ENCODE data around the gene CALCOCO1.

Gene CALCOCO1

DNA sequence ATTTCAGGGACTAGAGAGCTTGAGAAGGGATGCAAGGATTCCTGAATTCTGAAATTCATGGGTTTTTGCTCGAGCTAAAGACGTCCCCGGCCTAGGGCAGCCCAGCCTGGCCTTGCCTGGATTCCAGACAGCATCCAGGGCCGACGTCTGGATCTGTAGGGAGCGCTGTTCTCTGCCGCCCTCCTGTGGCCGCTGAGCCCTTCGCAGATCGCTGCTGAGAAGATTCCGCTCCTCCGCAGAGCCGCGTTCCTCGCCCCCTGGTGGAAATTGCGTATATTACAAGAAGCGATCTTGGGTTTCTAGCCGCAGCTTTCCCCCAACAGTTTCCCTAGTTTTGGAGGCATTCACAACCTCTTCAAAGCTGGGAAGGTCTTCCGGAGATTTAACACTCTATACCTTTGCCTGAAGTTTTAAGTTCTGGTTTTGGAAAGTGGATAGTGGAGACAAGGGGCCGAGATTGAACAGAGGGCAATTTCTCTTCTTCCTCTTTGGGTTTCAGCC lies 19.4 kb upstream of the CALCOCO1 start:
- Histone ChIP-seq H3K4me3 (ENCODE audit: low read length) (no peak overlapping the region), H3F3A (ENCODE audit: insufficient read depth, low read length) (no peaks in the 10 kb centered on the region), H3K4me2 (ENCODE audit: low read depth, low read length) (peak overlapping the region; percentile 21; the same call in 1 of the 2 replicates), H3K9ac (ENCODE audit: low read length) (no peak overlapping the region), H3K4me1 (ENCODE audit: low read length) (no peaks in the 10 kb centered on the region), H3K9me3 (replicated peaks; ENCODE audit: insufficient read depth, low read length) (no peaks in the 10 kb centered on the region), H3K27me3 (replicated peaks; ENCODE audit: insufficient read depth, low read length) (peaks cover 73% of the 10 kb centered on the region), H3K9me2 (replicated peaks; ENCODE audit: insufficient read depth, low read length) (no peaks in the 10 kb centered on the region), H2AFZ (ENCODE audit: low read length) (no peak overlapping the region), H3K27ac (ENCODE audit: low read length) (no peak overlapping the region), H4K20me1 (ENCODE audit: insufficient read depth, low read length) (no peaks in the 10 kb centered on the region), H3K36me3 (replicated peaks; ENCODE audit: insufficient read depth, low read length) (no peaks in the 10 kb centered on the region), H3K79me2 (ENCODE audit: low read length) (no peaks in the 10 kb centered on the region)
- peak; percentile 87 for DNase-seq
- TF ChIP-seq, protein P1, sequence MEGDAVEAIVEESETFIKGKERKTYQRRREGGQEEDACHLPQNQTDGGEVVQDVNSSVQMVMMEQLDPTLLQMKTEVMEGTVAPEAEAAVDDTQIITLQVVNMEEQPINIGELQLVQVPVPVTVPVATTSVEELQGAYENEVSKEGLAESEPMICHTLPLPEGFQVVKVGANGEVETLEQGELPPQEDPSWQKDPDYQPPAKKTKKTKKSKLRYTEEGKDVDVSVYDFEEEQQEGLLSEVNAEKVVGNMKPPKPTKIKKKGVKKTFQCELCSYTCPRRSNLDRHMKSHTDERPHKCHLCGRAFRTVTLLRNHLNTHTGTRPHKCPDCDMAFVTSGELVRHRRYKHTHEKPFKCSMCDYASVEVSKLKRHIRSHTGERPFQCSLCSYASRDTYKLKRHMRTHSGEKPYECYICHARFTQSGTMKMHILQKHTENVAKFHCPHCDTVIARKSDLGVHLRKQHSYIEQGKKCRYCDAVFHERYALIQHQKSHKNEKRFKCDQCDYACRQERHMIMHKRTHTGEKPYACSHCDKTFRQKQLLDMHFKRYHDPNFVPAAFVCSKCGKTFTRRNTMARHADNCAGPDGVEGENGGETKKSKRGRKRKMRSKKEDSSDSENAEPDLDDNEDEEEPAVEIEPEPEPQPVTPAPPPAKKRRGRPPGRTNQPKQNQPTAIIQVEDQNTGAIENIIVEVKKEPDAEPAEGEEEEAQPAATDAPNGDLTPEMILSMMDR (IDR thresholded peaks at IDR 0.05; ENCODE audit: low read length): peak; percentile 100
- TF ChIP-seq EZH2 (optimal IDR thresholded peaks at IDR 0.05; ENCODE audit: low read depth, low read length): no peak

DNA sequence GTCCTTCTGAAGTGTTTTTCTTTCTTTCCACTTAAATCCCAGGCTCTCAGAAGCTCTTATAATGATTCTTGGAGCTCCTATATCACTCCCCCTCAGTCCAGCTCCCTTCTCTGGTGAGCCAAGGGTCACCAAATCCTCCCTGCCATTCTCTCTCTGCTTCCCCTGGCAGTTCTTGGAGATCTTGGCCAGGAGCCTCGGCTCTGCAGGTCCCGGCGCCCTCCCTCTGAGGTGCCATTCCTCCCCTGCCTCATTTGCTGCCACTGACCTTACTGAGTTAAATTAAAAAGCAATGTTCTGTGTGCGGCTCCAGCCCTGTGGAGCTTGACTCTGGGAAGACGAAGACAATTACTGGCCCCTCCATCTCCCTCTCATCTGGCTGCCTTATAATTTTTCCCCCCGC lies 17.5 kb upstream of the CALCOCO1 start:
- no peaks in the 10 kb centered on the region for H3K36me3 ChIP-seq (replicated peaks; ENCODE audit: insufficient read depth, low read length)
- H4K20me1 ChIP-seq (ENCODE audit: insufficient read depth, low read length): no peaks in the 10 kb centered on the region
- H2AFZ ChIP-seq (ENCODE audit: low read length): no peak overlapping the region
- TF ChIP-seq, protein P1 (IDR thresholded peaks at IDR 0.05; ENCODE audit: low read length): no peak
- TF ChIP-seq EZH2phosphoT487 (IDR thresholded peaks at IDR 0.05; ENCODE audit: low read length): no peak
- no peaks in the 10 kb centered on the region for H3K9me3 ChIP-seq (replicated peaks; ENCODE audit: insufficient read depth, low read length)
- no peak overlapping the region for H3K4me3 ChIP-seq (ENCODE audit: low read length)
- peaks cover 61% of the 10 kb centered on the region for H3K27me3 ChIP-seq (replicated peaks; ENCODE audit: insufficient read depth, low read length)
- no peak overlapping the region for H3K9ac ChIP-seq (ENCODE audit: low read length)
- no peak overlapping the region for H3K4me2 ChIP-seq (ENCODE audit: low read depth, low read length)
- no peak for DNase-seq
- no peaks in the 10 kb centered on the region for H3K79me2 ChIP-seq (ENCODE audit: low read length)
- H3F3A ChIP-seq (ENCODE audit: insufficient read depth, low read length): no peaks in the 10 kb centered on the region
- H3K27ac ChIP-seq (ENCODE audit: low read length): no peak overlapping the region
- no peaks in the 10 kb centered on the region for H3K4me1 ChIP-seq (ENCODE audit: low read length)
- H3K9me2 ChIP-seq (replicated peaks; ENCODE audit: insufficient read depth, low read length): no peaks in the 10 kb centered on the region

DNA sequence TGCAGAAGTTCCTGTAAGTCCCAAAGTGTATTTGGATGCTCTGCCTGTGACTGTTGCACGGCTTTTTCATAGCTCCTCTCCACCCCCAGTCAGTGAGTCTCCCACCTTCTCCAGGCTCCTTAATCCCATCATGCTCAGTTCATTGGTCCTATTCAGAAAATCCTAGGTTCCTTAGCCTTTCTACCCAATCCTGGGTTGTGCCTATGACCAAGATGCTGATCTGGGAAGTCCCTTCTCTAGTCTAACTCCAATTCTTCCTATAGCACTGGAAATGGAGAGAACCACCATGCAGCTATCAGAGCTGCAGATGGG lies 16.8 kb upstream of the CALCOCO1 start:
- H3K4me1 ChIP-seq (ENCODE audit: low read length): no peaks in the 10 kb centered on the region
- H3K4me3 ChIP-seq (ENCODE audit: low read length): no peak overlapping the region
- TF ChIP-seq EZH2 (optimal IDR thresholded peaks at IDR 0.05; ENCODE audit: low read depth, low read length): no peak
- TF ChIP-seq, protein P1 (IDR thresholded peaks at IDR 0.05; ENCODE audit: low read length): no peak
- no peak for TF ChIP-seq EZH2phosphoT487 (IDR thresholded peaks at IDR 0.05; ENCODE audit: low read length)
- no peaks in the 10 kb centered on the region for H3K36me3 ChIP-seq (replicated peaks; ENCODE audit: insufficient read depth, low read length)
- peaks cover 60% of the 10 kb centered on the region for H3K27me3 ChIP-seq (replicated peaks; ENCODE audit: insufficient read depth, low read length)
- no peaks in the 10 kb centered on the region for H4K20me1 ChIP-seq (ENCODE audit: insufficient read depth, low read length)
- no peak overlapping the region for H3K9ac ChIP-seq (ENCODE audit: low read length)
- H3K27ac ChIP-seq (ENCODE audit: low read length): no peak overlapping the region
- H3K4me2 ChIP-seq (ENCODE audit: low read depth, low read length): no peak overlapping the region
- no peak overlapping the region for H2AFZ ChIP-seq (ENCODE audit: low read length)
- DNase-seq: no peak
- no peaks in the 10 kb centered on the region for H3K9me3 ChIP-seq (replicated peaks; ENCODE audit: insufficient read depth, low read length)
- no peaks in the 10 kb centered on the region for H3K9me2 ChIP-seq (replicated peaks; ENCODE audit: insufficient read depth, low read length)
- no peaks in the 10 kb centered on the region for H3F3A ChIP-seq (ENCODE audit: insufficient read depth, low read length)
- no peaks in the 10 kb centered on the region for H3K79me2 ChIP-seq (ENCODE audit: low read length)

All from MM.1S (cell line).